ENCODE data around the gene C1QTNF6.
"Not testable (repeated sequence)": the region's sequence is repeated elsewhere in the genome, so short reads cannot be mapped to it uniquely, and the experiment has no call there.

Gene C1QTNF6

DNA sequence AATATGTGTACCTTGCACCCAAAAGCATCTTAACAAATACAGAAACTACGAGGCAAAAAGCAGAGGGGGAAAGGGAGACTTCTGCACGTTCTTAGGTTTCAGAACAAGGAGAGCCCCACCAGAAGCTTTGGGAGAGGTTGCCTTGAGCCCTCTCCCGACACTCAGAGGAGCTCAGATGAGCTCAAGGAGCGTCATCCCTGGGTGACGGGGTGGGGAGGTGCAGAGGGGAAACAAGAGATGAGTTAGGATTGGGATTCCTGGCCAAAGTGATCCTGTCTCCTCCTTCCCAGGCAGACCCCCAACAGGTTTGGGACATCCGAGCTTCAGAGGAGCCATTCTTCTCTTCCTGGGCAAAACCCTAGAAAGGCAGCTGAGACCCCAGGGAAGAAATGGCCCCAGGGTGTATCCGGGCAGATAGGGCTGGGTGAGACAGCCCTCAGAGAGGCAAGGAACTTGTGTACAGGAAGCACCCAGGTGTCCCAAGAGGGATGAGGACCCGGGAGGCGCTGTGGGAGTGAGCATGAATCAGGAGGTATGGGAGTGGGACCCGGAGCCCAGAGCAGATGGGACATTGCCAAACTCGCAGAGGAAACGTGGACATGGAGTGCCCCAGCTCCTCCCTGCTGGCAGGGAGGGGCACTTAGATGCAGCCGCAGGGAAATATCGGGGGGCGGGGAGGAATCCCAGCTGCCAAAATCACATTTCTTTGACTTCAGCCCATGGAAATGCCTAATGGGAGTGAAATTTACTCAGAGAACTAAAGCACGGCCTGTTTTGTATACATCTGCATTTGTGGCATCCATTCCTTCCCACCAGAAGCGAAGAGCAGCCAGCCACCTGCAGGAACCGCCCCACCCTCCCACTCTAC, 12.4 kb downstream of the C1QTNF6 start:
- no peak for DNase-seq

DNA sequence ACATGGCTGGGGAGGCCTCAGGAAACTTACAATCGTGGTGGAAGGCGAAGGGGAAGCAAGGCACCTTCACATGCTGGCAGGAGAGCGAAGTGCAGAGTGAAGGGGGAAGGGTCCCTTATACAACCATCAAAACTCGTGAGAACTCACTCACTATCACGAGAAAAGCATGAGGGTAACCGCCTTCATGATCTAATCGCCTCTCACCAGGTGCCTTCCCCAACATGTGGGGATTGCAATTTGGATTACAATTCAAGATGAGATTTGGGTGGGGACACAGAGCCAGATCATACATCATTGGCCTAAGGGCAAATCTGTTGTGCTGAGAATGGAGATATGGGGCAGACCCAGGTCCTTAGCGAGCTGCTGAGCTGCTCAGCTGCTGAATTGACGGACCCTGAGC, 13.1 kb downstream of the C1QTNF6 start:
- DNase-seq = no peak

DNA sequence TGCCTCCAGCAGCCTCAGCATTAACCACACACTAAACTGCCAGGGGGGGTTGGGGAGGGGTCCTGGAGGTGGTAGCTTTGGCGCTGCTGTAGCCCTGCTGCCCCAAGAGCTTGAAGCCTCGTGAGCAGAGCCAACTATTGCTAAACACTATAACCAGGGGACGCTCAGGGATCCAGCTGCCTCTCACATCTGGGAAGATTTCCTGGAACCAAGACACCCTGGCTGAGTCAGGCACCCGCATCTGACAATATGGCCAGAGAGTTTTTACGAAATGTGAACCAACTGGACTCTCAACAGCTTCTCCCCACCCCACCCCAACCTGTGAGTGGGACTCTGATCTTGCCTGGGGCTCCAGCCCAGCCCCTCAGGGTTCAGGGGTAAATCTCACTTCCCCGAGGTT, 14.3 kb downstream of the C1QTNF6 start:
- no peak for DNase-seq

DNA sequence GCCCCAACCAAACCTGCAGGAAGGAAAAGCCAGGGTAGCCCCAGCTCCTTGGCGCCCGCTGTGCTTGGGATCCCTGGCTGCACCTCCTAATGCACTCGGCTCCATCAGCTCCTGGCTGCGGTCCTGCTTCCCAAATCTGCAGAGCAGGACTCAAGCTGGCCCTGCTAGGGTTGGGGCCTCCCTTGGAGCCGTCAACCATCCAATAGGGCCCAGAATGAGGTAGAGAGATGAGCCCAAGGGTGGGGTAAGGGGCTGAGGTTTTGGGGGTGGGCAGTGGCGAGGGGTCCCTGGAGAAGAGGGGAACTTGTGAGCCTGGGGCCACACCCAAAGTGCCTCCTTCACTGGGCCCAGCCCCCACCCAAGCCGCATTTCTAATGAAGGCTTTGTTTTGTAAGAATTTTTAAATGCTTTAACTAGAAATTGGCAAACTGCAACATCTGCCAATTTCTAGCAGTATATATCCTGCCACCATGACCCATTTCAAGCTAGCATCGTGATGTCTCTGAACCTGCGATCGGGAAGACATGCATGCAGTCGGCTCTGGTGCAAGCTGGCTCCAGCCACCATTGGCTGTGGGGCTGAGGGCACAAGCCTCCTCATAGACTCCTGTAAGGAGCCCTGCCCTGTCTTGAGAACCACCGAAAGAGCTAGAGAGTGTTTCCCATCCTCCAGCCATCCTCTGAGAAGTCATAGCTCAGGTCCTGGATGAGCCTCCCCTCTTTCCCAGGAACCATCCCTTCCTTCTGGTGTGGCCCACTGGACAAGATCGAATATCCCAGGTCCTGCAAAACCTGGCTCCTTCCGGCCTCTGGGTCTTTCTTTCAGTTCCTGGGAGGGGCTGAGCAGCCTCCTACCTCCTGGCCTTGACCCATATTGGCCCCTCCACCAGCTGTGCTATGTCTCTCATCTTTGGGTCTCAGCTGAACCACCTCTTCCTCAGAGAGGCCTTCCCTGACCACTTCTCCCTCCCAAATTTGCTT, 15.5 kb downstream of the C1QTNF6 start:
- DNase-seq = no peak

DNA sequence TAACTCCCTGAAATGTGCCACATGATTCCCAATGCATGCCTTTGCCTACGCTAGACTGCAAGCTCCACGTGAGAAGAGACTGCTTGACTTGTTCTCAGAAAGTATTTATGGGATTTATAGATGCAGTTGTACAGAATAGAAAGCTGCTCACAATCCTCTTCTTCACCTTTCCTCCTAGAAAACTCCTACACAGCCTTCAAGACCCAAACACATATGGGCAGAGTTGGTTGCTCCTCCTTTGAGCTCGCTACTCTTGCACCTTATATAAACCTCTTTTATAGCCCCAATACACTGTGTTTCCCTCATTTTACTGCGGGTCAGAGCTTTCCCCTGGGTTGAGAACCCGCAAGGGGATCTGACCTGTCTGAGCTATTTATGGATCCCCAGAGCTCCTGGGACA, 16.4 kb downstream of the C1QTNF6 start:
- DNase-seq = no peak

DNA sequence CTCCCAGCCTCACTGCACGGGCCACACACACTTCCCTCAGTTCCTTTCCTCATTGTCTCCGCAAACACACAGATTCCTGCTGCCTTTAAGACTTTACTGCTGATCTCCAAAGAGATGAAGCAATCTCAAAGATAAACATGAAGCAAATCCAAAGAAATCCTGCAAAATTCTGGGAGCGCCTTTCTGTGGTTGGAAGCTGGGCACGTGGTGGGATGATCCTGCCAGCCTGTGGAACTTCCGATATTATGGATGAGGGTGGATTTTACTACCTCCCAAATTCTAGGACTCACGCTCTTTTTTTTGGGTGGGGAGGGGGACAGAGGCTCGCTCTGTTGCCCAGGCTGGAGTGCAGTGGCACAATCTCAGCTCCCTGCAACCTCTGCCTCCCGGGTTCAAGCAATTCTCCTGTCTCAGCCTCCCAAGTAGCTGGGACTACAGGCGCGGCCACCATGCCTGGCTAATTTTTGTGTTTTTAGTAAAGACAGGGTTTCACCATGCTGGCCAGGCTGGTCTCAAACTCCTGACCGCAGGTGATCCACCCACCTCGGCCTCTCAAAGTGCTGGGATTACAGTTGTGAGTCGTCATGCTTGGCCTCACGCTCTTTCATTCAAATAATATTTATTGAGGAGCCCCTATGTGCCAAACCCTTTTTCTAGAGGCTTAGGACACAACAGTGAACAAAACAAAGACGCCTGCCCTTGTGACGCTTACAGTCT, 17.2 kb downstream of the C1QTNF6 start:
- not testable (repeated sequence) for DNase-seq

DNA sequence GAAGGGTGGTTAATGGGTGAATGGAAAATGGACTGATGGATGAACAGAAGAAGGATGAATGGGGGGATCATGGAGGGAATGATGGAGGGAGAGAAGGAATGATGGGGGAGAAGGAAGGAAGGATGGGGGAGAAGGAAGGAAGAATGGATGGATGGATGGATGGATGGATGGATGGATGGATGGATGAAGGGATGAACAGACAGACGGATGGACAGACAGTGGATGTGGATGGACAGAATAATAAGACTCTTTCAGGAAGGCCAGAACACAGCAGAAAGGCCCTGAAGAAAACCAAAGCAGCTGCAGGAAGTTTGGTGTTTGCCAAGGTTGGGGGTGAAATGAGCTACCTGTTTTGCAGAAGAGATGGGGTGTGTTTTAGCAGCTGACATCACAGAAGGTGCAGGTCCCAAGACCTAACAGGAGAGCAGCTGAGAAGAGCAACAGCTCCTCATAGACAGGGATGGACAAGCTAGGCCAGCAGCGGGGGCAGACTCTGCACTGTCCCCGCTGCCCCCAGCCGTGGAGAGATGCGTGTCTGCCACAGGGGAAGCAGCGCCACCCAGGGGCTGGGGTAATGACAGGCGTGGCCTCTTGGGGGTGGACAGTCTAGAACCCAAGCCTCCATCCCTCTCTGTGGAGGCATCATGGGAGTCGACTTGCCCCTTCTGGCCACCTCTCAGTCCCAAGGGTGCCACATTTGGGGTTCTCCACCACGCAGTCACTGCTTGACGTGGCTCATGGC, 17.9 kb downstream of the C1QTNF6 start:
- no peak for DNase-seq

DNA sequence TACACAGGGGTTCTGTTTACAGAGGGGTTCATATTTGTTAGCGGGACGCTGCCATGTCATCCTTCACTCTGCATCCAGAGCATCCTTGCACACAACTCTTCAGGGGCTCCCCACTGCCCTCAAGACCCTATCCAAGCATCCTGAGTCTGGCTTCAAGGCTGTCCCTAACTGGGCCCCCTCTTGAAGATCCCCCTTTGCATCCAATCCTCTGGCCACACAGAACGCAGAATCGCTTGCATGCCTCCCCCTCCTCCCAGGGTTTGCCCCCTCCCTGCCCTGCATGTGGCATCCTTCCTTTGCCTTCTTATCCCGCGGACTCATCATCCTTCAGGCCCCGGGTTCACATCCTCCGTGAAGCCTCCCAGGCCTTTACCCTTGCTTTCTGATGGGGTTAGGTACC, 18.6 kb downstream of the C1QTNF6 start:
- no peak for DNase-seq

DNA sequence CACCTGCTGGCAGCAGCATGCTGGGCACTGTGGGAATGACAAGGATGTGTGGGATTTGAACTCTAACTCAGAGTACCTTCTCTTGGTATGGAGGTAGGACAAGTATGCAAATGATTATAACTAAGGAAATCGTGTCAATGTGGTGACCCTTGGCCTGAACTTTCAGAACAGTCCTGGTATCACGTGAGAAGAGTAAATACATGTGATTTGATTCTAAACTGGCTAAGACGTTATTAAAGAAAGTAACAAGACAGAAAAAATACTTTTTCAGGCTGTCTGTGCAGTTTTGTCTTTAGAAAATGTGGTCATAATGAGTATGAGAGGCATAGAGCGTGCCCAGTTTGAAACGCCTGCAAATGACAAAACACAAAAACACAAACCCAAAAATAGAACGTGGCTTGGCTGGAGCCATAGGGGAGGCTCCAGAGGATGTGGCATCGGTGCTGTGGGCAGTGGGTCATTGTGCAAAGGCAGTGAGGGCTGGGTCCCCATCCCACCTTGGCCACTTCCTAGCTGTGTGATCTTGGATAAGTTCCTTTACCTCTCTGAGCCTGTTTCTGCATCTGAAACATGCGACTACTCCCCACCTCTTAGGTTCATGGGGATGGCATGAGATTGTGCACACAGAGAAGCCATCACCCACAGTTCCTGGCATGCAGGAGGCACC, 19.9 kb downstream of the C1QTNF6 start:
- DNase-seq = no peak

DNA sequence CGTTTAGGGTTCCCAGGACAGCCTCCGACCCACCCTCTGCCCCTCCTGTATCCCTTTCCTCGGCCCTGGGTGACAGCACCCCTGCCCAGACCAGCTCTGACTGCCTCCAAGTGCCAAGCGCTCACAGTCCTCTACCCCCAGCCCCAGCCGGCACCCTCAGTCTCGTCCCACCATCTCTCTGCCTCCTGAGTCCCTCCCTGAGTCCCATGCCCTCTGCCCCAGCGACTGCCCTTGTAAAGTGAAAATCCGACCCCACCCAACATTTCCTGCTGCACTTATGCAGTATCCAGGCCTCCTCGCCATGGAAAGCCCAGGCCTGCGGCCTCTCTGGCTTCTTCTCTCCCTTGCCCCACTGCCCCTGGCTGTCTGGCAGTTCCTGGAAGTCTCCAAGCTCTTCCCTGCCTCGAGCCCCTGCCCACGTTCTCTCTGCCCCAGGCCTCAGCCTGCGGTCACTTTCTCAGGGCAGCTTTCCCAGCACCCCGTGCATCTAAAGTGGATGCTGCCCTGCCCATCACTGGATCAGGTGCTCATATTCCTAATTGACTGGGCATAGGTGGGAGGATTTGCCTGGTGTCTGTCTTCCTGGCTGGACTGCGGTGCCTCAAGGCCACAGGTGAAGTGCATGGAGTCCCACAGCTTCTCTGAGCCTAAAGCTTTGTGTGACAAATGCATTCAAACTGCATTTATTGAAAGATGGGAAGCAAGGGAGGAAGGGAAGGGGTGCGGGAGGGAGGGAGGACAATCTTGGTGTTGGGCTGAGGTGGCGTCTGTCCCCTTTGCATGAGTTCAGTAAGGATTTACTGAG, 20.7 kb downstream of the C1QTNF6 start:
- no peak for DNase-seq

DNA sequence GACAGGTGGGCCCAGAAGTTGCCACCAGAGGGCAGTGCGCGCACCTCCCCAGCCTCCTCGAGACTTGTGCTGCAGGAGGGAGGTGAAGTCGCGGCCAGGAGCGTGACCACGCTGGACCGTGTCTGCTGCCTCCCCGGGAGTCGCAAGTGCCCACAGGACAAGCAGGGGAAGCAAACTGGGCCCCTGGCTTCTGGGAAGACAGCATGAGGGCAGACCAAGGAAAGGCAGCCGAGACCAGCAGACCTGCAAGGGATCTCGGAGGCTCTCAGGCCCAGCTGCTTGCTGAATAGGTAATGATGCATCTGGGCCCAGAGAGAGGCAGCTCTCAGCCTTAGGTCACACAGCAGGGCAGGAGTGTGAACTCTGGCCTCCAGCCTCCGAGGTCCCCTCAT, 21.4 kb downstream of the C1QTNF6 start:
- DNase-seq = peak; percentile 67 to 81 (median 75)

DNA sequence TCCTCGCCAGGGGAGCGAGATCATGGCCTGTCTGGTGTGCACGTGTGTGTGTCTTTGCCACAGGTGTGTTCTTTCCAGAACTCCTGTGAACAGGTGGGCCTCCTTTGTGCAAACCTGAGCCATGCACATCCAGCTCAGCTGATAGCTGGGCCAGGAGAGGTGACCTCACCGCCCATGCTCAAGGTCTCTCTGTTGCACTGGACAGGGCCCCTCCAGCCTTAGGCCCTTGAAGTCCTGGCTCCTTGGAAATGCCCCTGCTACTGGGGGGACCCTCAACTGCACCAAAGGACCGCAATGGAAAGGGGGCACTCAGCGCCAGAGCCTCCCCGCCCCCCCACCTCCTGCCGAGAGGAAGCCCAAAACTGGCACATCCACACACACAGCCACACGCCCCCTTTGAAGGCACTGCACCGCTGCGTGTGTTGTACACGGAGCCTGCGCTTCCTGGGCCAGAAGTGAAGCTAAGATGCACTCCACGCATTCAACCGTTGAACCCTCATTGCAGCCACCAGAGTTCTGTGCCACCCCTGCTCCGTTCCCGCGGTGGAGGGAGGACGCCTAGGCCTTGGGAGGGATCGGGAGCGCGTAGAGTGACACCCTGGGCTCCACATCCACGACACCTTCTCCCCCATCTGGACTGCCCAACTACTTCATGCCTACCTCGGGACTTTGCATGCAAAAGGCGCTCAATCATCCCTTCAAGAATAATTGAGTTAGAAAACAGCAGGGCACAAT, 21.9 kb downstream of the C1QTNF6 start:
- peak in 1 of 4 experiments; percentile 37 for DNase-seq

DNA sequence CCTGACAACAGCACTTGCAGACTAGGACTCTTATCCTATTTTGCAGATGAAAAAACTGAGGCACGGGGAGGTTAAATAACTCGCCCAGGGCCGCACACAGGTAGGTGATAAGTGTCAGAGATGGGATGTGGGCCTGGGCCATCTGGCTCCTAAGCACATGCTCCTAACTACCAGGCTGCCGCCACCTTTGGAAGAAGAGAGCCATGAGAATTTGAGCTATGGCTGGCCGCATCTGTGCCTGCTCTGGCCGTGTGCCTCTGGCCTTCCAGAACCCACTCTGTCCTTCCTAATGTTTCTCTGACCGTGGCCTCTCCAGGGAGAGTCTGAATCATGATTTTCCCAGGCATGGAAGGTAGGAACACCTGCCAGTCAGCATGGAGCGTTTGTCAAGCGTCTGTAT, 23.0 kb downstream of the C1QTNF6 start:
- no peak for DNase-seq

DNA sequence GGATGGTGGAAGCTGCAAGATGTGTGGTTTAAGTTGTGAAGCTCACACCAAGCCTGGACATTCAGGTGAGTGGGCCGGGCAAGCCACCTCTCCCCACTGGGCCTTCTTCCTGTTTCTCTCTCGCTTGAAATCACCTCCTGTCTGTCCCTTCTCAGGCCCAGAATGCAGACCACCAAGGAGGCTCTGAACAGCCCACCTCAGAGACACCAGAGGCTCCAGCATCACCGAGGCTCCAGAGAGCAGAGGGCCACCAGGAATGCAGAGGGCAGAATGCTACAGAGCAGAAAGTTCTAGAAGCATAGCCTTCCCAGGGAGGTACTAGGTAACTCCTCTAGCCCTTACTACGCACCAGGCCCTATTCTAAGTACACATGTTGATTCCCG, 23.6 kb downstream of the C1QTNF6 start:
- no peak for DNase-seq

DNA sequence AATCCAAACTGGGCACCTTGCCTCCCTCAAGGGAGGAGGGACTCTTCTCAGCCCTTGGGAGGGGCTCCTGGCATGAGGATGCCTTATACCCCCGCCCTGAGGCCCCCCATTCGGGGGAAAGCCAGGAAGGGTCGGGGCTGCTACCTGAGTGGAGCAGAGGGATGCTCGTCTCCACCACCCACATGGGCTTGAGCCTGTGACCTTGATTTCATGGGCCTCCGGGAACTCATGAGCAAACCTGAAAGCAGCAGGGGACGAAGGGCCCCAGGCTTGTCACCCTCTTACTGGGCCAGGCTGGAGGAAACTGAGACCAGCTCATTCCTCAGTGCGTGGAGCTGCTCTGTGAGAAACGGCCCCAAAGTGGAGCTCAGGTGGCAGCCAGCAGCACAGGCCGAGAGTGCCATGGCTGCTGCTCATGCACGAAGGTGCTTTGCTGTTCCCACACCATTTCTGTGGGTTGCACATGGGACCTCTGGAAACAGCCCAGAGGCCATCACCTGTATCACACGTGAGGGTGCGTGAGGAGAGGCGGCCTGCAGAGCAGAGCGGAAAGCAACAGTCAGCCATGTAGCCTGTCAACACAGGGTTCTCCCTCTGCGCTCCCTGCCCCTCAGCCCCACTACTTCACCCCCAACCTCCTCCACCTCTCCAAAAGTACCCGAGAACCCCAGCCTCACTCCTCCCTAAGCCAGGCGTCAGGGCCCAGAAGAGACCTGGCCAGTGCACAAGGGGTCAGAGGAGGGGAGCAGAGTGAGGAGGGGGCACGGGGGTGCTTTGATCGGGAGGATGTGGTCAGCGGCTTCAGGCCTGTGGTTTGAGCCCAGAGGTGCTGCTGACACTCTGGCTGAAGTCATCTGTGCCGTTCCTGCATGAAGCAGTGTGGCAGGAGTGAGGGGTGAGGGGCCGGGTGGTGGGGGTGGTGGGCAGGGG, 24.2 kb downstream of the C1QTNF6 start:
- no peak for DNase-seq

DNA sequence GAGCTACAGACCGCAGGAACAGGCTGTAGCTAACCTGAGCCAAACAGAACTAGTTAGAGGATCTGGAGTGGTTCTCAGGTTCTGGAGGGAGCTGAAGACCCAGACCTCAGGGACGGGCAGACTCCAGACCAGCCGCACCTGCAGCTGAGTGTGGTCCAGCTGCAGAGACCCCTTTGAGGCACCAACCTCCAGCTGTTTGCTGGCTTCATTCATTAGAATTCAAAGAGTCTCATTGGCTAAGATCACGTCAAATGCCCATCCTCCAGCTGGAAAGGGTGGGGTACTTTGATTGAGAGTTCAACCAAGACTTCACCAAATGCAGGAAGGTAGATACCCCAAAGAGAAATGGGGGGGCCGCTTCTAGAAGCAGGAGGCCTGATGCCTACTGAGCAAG, 25.0 kb downstream of the C1QTNF6 start:
- no peak for DNase-seq

DNA sequence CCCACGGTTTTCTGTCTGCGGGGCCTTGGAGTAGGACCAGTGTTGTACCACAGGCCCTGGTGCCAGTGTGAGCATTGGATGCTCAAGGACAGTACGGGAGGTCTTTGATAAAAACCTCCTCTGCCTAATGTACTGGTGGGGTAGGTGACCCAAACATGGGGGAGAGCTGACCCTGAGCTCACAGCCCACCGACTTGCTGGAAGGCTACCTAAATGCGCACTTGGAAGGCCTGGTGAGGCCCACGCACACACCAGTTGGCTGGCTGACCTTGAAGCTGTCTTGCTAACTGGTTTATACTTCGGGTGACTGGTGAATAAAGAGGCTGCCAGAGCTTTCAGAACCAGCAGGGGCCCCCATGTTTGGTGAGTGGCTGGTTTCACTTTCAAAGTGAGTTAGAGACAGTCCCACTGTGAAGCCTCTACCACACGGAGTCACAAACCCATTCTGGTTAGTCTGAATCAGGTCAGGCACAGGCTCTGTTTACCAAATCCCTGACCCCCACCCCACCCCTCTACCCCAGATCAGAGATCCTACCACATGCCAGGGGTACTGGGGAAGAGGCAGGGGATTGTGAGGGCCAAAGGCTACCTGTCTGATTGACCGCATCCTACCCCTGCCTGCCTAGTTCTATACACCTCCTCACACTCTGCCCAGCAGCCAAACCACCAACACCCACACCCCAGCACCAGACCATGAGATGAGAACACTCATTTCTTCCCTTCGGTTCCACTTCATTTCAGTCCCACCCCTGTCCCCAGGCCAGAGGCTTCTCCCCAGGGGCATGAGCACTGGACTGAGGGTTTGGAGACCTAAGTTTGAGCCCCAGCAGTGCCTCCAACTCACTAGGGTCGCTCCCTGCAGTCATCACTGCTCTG, 25.6 kb downstream of the C1QTNF6 start:
- peak; percentile 34 to 39 (median 36) for DNase-seq

DNA sequence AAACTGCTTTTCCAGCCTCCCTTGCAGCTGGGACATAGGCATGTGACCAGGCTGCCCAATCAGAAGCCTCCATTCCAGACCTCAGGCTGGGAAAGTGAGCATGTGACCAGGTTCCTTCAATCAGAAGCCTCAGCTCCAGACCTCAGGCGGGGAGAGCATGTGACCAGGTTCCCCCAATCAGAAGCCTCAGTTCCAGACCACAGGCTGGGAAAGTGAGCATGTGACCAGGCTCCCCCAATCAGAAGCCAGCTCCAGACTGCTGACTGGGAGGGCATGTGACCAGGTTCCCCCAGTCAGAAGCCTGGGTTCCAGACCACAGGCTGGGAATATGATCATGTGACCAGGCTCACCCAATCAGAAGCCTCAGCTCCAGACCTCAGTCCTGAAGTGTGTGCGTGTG, 26.6 kb downstream of the C1QTNF6 start:
- no peak for DNase-seq

All from activated naive CD4-positive, alpha-beta T cell (primary cell).